ENCODE results near the gene FOSB. TPM values are rescaled to one million over a fixed set of nuclear protein-coding genes. Genes with fewer than 3 reads are reported as not detected.

The FOSB gene
- total and polyA plus RNA-seq, 2 experiments from 2014 or later = 0.55 to 1.9 TPM

DNA sequence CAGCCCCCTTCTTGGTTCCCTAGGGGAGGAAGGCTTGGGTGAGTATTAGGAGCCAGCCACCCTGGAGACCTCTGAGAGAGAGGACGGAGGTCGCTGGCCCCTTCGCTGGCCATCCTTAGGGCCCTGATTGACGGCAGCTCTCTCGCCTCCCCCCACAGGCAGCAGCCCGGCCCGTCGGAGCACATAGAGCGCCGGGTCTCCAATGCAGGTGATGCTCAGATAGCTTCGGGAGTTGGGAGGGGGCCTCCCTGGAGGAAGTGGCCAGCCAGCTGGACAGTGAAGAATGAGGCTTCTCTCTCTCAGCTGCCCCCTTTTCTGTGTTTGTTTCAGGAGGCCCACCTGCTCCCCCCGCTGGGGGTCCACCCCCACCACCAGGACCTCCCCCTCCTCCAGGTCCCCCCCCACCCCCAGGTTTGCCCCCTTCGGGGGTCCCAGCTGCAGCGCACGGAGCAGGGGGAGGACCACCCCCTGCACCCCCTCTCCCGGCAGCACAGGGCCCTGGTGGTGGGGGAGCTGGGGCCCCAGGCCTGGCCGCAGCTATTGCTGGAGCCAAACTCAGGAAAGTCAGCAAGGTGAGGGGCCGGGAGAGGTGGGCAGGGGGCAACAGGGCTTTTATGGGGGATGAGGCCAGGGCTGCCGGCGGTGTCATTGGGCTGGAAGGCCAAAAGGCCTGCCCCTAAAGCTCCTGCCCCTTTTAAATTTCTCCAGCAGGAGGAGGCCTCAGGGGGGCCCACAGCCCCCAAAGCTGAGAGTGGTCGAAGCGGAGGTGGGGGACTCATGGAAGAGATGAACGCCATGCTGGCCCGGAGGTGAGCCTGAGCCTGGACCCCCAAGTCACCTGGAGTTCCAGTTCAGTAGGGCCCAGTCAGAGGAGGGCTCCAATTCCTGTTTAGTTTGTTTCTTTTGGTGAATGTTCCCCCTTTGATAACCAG is 54.5 kb downstream of the FOSB start:
- DNase-seq (ENCODE audit: low spot score) (no peak), ATAC-seq (no peak)
- Mint-ChIP-seq H3K36me3 (ENCODE audit: low read depth) (peaks cover 66% of the 10 kb centered on the region), H3K27ac (no peak overlapping the region), H3K27me3 (ENCODE audit: insufficient read depth, low read depth, poor library complexity) (peaks cover 19% of the 10 kb centered on the region), H3K9me3 (no peaks in the 10 kb centered on the region; the same call in 2 of the 3 replicates), H3K4me1 (peaks cover 7% of the 10 kb centered on the region; the same call in 2 of the 3 replicates), H3K4me3 (no peak overlapping the region)
- H3K4me2 ChIP-seq = no peak overlapping the region
- peaks cover 4% of the 10 kb centered on the region; the same call in 1 of the 2 replicates for H3K4me1 ChIP-seq (ENCODE audit: insufficient read depth)
- TF ChIP-seq ZNF331 (CRISPR knock-in tag; IDR thresholded peaks at IDR 0.05; ENCODE audit: low read depth) = no peak
- TF ChIP-seq, protein P1, sequence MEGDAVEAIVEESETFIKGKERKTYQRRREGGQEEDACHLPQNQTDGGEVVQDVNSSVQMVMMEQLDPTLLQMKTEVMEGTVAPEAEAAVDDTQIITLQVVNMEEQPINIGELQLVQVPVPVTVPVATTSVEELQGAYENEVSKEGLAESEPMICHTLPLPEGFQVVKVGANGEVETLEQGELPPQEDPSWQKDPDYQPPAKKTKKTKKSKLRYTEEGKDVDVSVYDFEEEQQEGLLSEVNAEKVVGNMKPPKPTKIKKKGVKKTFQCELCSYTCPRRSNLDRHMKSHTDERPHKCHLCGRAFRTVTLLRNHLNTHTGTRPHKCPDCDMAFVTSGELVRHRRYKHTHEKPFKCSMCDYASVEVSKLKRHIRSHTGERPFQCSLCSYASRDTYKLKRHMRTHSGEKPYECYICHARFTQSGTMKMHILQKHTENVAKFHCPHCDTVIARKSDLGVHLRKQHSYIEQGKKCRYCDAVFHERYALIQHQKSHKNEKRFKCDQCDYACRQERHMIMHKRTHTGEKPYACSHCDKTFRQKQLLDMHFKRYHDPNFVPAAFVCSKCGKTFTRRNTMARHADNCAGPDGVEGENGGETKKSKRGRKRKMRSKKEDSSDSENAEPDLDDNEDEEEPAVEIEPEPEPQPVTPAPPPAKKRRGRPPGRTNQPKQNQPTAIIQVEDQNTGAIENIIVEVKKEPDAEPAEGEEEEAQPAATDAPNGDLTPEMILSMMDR (conservative IDR thresholded peaks at IDR 0.05; ENCODE audit: low read depth in 2 of 2) = no peak
- TF ChIP-seq, protein P2, sequence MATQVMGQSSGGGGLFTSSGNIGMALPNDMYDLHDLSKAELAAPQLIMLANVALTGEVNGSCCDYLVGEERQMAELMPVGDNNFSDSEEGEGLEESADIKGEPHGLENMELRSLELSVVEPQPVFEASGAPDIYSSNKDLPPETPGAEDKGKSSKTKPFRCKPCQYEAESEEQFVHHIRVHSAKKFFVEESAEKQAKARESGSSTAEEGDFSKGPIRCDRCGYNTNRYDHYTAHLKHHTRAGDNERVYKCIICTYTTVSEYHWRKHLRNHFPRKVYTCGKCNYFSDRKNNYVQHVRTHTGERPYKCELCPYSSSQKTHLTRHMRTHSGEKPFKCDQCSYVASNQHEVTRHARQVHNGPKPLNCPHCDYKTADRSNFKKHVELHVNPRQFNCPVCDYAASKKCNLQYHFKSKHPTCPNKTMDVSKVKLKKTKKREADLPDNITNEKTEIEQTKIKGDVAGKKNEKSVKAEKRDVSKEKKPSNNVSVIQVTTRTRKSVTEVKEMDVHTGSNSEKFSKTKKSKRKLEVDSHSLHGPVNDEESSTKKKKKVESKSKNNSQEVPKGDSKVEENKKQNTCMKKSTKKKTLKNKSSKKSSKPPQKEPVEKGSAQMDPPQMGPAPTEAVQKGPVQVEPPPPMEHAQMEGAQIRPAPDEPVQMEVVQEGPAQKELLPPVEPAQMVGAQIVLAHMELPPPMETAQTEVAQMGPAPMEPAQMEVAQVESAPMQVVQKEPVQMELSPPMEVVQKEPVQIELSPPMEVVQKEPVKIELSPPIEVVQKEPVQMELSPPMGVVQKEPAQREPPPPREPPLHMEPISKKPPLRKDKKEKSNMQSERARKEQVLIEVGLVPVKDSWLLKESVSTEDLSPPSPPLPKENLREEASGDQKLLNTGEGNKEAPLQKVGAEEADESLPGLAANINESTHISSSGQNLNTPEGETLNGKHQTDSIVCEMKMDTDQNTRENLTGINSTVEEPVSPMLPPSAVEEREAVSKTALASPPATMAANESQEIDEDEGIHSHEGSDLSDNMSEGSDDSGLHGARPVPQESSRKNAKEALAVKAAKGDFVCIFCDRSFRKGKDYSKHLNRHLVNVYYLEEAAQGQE (IDR thresholded peaks at IDR 0.05; ENCODE audit: unreplicated experiment) = no peak
- no peak for TF ChIP-seq POLR2AphosphoS5 (IDR thresholded peaks at IDR 0.05; ENCODE audit: low read depth)
- no peak for TF ChIP-seq EZH2 (IDR thresholded peaks at IDR 0.05; ENCODE audit: low read depth, unreplicated experiment)
- no peak for TF ChIP-seq CREB1 (CRISPR knock-in tag; IDR thresholded peaks at IDR 0.05; ENCODE audit: low read depth)
- no peak for TF ChIP-seq JUNB (IDR thresholded peaks at IDR 0.05; ENCODE audit: unreplicated experiment)
- TF ChIP-seq, protein P3, sequence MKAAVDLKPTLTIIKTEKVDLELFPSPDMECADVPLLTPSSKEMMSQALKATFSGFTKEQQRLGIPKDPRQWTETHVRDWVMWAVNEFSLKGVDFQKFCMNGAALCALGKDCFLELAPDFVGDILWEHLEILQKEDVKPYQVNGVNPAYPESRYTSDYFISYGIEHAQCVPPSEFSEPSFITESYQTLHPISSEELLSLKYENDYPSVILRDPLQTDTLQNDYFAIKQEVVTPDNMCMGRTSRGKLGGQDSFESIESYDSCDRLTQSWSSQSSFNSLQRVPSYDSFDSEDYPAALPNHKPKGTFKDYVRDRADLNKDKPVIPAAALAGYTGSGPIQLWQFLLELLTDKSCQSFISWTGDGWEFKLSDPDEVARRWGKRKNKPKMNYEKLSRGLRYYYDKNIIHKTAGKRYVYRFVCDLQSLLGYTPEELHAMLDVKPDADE (IDR thresholded peaks at IDR 0.05) = no peak
- no peak for TF ChIP-seq NANOG (IDR thresholded peaks at IDR 0.05; ENCODE audit: borderline replicate concordance)
- no peak for TF ChIP-seq ZNF114 (CRISPR knock-in tag; IDR thresholded peaks at IDR 0.05)
- no peak for TF ChIP-seq STAT1 (IDR thresholded peaks at IDR 0.05; ENCODE audit: unreplicated experiment)
- TF ChIP-seq, protein P4, sequence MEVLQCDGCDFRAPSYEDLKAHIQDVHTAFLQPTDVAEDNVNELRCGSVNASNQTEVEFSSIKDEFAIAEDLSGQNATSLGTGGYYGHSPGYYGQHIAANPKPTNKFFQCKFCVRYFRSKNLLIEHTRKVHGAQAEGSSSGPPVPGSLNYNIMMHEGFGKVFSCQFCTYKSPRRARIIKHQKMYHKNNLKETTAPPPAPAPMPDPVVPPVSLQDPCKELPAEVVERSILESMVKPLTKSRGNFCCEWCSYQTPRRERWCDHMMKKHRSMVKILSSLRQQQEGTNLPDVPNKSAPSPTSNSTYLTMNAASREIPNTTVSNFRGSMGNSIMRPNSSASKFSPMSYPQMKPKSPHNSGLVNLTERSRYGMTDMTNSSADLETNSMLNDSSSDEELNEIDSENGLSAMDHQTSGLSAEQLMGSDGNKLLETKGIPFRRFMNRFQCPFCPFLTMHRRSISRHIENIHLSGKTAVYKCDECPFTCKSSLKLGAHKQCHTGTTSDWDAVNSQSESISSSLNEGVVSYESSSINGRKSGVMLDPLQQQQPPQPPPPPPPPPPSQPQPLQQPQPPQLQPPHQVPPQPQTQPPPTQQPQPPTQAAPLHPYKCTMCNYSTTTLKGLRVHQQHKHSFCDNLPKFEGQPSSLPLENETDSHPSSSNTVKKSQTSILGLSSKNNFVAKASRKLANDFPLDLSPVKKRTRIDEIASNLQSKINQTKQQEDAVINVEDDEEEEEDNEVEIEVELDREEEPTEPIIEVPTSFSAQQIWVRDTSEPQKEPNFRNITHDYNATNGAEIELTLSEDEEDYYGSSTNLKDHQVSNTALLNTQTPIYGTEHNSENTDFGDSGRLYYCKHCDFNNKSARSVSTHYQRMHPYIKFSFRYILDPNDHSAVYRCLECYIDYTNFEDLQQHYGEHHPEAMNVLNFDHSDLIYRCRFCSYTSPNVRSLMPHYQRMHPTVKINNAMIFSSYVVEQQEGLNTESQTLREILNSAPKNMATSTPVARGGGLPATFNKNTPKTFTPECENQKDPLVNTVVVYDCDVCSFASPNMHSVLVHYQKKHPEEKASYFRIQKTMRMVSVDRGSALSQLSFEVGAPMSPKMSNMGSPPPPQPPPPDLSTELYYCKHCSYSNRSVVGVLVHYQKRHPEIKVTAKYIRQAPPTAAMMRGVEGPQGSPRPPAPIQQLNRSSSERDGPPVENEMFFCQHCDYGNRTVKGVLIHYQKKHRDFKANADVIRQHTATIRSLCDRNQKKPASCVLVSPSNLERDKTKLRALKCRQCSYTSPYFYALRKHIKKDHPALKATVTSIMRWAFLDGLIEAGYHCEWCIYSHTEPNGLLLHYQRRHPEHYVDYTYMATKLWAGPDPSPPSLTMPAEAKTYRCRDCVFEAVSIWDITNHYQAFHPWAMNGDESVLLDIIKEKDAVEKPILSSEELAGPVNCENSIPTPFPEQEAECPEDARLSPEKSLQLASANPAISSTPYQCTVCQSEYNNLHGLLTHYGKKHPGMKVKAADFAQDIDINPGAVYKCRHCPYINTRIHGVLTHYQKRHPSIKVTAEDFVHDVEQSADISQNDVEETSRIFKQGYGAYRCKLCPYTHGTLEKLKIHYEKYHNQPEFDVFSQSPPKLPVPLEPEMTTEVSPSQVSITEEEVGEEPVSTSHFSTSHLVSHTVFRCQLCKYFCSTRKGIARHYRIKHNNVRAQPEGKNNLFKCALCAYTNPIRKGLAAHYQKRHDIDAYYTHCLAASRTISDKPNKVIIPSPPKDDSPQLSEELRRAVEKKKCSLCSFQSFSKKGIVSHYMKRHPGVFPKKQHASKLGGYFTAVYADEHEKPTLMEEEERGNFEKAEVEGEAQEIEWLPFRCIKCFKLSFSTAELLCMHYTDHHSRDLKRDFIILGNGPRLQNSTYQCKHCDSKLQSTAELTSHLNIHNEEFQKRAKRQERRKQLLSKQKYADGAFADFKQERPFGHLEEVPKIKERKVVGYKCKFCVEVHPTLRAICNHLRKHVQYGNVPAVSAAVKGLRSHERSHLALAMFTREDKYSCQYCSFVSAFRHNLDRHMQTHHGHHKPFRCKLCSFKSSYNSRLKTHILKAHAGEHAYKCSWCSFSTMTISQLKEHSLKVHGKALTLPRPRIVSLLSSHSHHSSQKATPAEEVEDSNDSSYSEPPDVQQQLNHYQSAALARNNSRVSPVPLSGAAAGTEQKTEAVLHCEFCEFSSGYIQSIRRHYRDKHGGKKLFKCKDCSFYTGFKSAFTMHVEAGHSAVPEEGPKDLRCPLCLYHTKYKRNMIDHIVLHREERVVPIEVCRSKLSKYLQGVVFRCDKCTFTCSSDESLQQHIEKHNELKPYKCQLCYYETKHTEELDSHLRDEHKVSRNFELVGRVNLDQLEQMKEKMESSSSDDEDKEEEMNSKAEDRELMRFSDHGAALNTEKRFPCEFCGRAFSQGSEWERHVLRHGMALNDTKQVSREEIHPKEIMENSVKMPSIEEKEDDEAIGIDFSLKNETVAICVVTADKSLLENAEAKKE (CRISPR knock-in tag; IDR thresholded peaks at IDR 0.05) = no peak
- no peak for TF ChIP-seq EZH2phosphoT487 (IDR thresholded peaks at IDR 0.05; ENCODE audit: unreplicated experiment)
- H3K27me3 ChIP-seq (ENCODE audit: insufficient read depth) = no peaks in the 10 kb centered on the region
- peaks cover 27% of the 10 kb centered on the region for H3K36me3 ChIP-seq (ENCODE audit: insufficient read depth)
- H3K4me3 ChIP-seq = no peak overlapping the region
- H4K20me1 ChIP-seq (replicated peaks; ENCODE audit: insufficient read depth) = peaks cover 28% of the 10 kb centered on the region
- H3K9me2 ChIP-seq (ENCODE audit: insufficient read depth) = no peaks in the 10 kb centered on the region
- H2AFZ ChIP-seq = no peak overlapping the region
- H3F3A ChIP-seq (replicated peaks; ENCODE audit: low read depth) = peaks cover 26% of the 10 kb centered on the region
- peaks cover 13% of the 10 kb centered on the region for H3K79me2 ChIP-seq (replicated peaks; ENCODE audit: insufficient read depth)
- H3K27ac ChIP-seq (ENCODE audit: low read depth) = 0 out of 2 replicates have a peak overlapping the region, but pooled peaks have one; percentile 72

Measured in GM23338 (cell line).